GM23248 (cell line): Measurements from ENCODE around the gene SMURF2.
"Not testable (repeated sequence)": the region's sequence is repeated elsewhere in the genome, so short reads cannot be mapped to it uniquely, and the experiment has no call there.

Experiments used
- EZH2 ChIP-seq: fragments of 200-600 bp; sonication (generic); IDR thresholded peaks from 2 replicates; pipeline ENCODE4 v1.6.1; 2018; ENCODE audit warnings: antibody characterized with exemption, mild to moderate bottlenecking; ENCODE audit not compliant: insufficient read depth, poor library complexity, severe bottlenecking
- EZH2phosphoT487 ChIP-seq: fragments of 200-600 bp; sonication (generic); IDR thresholded peaks from 2 replicates; pipeline ENCODE4 v1.6.1; 2018; ENCODE audit warnings: antibody characterized with exemption, moderate library complexity, mild to moderate bottlenecking, low read depth; ENCODE audit not compliant: insufficient read depth

GRCh38 chr17:64663836-64664235 lies 1.7 kb upstream of the SMURF2 start:
- not testable (repeated sequence) for TF ChIP-seq EZH2, EZH2phosphoT487
